ENCODE data around the gene LRP1. TPM values are rescaled to one million over a fixed set of nuclear protein-coding genes. Genes with fewer than 3 reads are reported as not detected.

The LRP1 gene
- total RNA-seq, 2 experiments from 2014 or later, result 0.57 to 0.95 TPM

DNA sequence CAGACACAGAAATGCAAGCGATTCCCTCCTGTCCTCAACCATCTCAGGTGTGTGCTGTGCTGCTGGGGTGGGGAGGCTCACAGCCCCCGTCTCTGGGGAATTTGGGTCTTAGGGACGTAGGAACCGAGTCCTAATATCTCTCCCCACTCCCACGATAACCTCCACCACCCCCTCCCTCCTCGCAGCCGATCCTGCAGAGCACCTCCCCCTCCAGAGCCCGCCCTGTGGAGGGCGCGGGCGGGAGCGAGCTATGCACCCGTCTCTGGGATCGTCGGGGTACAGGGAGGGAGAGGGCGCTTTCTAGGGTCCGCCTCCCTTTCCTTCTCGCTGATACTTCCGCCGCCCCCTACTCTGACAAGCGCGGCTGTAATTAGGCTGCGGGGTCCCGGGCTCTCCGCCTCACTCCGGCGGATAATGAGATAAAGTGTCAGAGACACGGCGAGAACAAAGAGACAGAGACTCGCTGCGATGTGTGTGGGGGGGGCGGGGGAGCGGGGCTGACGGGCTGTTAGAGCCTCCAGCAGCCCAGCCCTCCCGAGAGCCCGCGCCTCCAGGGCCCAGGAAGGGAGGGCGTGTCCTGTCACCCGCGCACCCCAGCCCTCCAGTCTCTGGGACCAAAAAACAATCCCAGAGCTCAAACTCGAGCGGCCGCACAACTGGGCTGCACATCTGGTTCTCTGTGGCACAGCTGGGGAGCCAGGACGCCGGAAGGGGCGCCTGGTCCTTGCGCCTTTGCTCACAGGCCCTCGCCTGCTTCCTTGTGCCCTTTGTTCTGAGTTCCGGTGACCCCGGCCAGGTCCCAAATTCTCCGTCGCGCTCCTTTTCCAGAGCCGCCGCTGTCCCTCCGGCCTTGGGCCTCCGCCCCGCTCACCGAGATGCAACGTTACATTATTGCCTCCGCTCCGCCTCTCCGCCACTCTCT lies 109.9 kb downstream of the LRP1 start:
- ChIA-PET POLR2A (interaction anchor here (0.5 to 3.7 kb wide), 6 partner anchors 8 to 126 kb away, joined by 3 to 39 read pairs (median 4); partner anchors contain the start of gene SHMT2), CTCF (interaction anchor here (0.6 to 12.1 kb wide), 13 partner anchors 11 to 613 kb away, joined by 3 to 327 read pairs (median 4); partner anchors contain the start of genes GLI1, NXPH4 and SHMT2)

DNA sequence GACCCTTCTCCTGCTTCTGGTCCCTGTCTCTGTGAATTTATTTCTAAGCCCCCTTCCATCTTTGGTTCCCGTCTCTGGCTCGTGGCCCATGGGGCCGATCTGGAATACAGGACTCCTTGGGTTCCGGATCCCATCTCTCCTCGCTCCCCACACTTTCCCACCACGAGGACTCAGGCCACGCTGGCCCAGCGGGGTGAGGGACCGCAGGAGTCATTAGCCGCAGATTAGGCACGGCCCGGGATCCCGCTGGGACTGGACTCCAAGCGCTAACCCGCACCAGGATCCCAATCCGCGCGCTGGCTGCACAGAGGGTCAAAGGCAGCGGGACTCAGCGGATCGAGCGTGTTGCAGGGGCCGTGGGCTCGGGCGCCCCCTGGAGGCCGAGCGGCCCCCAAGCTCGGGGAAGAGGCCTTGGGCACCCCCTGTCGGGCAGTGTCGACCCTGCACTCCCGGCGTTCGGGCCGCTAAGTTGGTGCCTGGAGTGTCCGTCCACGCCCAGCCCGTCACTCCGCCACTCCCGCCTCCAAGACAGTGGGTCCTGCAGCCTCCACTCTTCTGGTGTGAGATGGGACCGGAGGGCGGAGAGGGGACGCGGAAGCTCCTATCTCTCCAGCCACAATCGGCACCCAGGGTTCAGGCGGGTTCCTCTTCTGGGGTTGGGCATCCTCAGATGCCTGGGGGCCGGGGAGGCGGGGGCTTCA lies 110.7 kb downstream of the LRP1 start:
- CTCF ChIA-PET, result interaction anchor here (0.6 to 12.1 kb wide), 15 partner anchors 12 to 1492 kb away, joined by 3 to 327 read pairs (median 3); partner anchors contain the start of genes GLI1, NXPH4 and SHMT2
- POLR2A ChIA-PET, result interaction anchor here (0.7 to 3.7 kb wide), 5 partner anchors 9 to 127 kb away, joined by 3 to 39 read pairs (median 5); partner anchors contain the start of gene SHMT2

DNA sequence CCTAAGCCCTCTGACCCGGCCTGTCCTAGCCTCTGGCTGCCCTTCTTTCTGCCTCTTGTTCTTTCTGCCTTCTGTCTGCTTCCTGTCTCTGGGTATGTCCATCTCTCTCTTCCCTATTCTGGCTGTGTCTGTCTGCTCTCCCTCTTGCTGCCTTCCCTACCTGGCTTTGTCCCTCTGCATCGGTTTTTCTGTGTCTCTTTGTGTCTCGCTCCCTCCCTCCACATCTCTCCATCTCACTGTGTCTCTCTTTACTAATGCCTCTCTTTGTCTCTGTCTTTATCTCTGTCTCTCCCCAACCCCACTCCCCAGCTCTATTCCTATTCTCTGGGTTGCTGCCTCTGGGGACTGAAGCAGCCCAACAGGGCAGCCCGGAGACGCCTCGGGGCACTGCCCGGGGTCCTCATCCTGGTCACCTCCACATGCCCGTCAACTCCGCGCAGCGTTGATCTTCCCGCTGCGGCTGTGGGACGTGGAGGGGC lies 111.3 kb downstream of the LRP1 start:
- ChIA-PET POLR2A (interaction anchor here (0.6 to 3.7 kb wide), 5 partner anchors 10 to 219 kb away, joined by 3 to 39 read pairs (median 5); partner anchors contain the start of gene SHMT2), CTCF (interaction anchor here (0.6 to 12.1 kb wide), 18 partner anchors 12 to 1493 kb away, joined by 3 to 327 read pairs (median 3); partner anchors contain the start of genes GLI1, LRP1, NXPH4 and SHMT2)

DNA sequence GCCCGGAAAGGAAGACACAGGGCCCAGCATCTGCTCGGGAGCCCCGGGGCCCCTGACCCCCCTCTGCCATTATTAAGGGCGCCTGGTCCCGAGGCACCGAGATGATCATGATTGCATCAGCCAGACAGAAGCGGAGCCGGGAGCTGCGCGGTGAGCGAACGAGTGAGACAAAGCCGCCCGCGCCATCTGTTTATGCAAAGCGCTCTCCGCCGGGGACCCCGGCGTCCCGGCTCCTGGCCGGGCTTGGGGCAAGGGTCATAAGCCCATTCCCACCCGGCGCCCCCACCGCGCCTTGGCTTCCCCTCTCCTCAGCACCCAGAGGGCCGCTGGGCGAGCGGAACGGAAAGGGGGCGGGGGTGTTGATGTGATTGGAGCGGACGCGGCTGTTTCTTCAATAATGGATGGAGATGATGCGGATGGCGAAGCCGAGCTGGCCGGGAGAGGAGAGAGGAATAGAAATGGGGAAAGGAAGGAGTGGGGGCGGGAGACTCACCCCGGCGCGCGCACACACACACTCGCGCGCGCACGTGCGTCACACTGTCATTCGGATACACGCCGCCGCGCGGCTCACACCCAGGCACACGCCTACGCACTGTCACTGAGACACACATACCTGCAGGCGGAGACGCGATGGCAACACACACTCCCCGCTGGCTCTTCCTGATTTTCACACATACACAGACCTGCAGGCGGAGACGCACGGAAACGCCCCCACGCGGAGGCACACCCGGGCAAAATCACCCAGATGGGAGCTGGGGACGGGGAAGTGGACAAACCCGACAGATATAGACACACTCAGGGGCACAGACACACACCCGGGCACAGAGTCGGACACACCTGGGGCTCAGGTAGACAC lies 112.0 kb downstream of the LRP1 start:
- POLR2A ChIA-PET, result interaction anchor here (0.5 to 3.7 kb wide), 8 partner anchors 11 to 221 kb away, joined by 3 to 39 read pairs (median 4); partner anchors contain the start of gene SHMT2
- CTCF ChIA-PET, result interaction anchor here (0.6 to 12.1 kb wide), 14 partner anchors 10 to 215 kb away, joined by 3 to 327 read pairs (median 4); partner anchors contain the start of genes LRP1, NXPH4 and SHMT2

DNA sequence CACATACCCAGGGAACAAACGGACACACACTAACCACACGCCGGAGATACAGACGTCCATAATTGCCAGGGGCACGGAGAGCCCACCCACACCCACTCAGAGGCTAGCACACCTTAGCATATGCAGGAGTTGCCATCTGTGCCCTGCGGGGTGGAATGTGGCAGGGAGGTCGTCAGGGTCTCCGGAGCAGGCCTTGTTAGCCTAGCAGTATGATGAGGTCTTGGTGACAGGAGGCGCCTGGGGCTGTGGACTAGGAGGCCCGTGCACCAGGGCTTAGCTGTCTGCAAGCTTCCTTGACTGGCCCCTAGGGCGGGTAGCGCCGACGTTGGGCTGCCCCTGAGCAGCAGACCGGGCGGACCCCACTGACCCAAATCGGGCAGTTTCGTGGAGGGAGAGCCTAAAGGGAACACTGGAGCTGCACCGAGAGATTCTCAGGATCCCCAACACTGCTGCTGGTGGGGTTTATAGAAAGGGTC lies 112.7 kb downstream of the LRP1 start:
- ChIA-PET CTCF (interaction anchor here (0.6 to 12.1 kb wide), 10 partner anchors 9 to 195 kb away, joined by 3 to 327 read pairs (median 4); partner anchors contain the start of genes LRP1, NXPH4 and SHMT2), POLR2A (interaction anchor here (0.5 to 3.7 kb wide), 7 partner anchors 11 to 220 kb away, joined by 3 to 39 read pairs (median 6); partner anchors contain the start of gene SHMT2)

DNA sequence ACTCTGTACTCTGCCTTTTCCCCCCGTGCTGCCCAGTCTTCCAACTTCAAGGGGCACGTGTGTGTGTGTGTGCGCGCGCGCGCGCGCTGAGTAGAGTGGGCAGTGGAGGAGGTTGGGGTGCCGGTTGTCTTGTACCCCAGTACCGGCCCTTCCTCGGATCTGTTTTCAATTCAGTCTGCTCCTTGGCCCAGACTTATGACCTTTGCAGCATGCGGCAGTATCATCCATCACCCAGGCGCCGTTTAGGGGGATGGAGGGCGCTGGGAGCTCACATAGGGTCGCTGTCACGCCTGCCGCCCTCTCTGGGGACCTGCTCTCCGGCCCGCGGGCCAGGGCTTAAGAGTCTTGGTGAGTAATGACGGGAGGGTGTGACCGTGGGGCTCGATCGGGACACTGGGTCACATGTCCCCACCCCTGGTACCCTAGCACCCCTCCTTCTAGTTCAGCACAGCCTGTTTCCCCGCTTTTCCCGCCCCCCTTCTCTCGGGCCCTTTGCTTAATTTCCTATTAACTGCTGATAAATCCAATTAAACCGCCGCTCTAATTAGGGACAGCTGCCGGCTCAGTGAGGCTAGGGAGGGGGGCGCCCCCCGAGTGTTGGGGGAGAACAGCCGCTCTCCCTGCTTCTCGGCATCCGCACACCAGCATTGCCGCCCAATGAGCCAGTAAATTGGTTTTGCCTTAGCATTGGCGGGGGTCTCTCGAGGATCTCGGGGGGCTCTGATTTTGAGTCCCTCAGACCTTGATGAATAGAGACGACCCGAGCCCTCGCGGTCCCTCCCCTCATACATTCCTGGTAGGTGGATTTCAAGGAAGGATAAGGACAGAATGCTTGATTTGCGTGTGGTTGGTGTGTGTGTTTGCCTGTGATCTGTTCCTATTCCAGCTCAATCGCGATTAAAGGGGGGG lies 113.4 kb downstream of the LRP1 start:
- POLR2A ChIA-PET, result interaction anchor here (0.5 to 3.7 kb wide), 3 partner anchors 12 to 28 kb away, joined by 3 to 39 read pairs (median 6); partner anchors contain the start of gene SHMT2
- CTCF ChIA-PET, result interaction anchor here (0.6 to 12.1 kb wide), 20 partner anchors 8 to 255 kb away, joined by 3 to 327 read pairs (median 4); partner anchors contain the start of genes NXPH4 and SHMT2

DNA sequence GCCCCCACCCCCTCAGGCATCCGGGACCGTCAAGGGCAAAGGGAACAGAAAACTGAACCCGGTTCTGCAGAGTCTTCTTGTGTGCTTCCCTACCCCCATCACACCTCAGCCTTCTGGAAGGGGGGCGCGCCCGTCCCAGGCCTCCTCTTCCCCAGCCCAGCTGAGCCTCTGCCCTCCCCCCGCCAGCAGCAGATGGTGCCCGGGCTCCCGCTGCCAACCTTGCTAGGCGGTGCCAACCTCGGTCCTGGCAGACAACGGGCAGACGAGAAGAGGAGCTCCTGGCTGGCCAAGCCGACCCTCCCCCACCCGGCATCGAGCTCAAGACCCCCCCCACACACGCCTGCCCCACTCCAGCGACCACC lies 114.0 kb downstream of the LRP1 start:
- ChIA-PET POLR2A (interaction anchor here (0.6 to 3.7 kb wide), 4 partner anchors 13 to 211 kb away, joined by 3 to 39 read pairs (median 8); partner anchors contain the start of gene SHMT2), CTCF (interaction anchor here (0.8 to 12.1 kb wide), 22 partner anchors 13 to 223 kb away, joined by 3 to 327 read pairs (median 4); partner anchors contain the start of genes INHBE, NXPH4 and SHMT2)

DNA sequence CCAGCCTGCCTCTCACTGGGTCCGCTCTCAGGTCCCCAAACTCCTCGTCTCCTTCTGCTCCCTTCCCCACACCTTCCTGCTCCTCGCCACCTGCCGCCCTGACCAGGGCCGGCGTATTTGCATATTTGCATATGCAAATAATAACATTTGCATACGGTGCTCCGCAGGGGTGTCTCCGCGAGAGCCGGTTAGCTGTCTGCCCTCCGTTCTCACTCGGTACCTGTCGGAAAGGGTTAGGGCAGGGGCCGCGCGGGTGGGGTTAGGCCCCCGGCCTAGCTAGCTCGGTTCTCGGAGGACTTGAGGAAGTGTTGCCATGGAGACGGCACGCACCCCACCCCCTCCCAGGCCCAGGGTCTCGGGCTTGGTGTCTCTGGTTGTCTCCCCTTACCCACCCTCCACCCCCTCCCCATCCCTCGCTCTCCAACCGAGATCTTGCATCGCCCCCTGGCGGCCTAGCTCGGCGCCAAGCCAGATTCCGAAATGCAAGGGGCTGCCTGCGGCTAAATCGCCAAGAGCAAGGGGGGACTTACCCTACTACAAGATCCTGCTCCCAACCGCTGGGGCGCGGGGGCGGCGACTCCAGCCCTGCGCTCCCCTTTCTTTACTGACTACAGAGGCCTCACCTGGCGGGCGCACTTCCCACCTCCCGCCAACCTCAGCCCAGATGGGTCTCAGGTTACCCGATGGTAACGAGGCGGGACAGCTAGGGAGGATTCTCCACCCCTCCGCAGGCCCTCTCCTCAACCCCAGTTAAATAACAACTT lies 114.6 kb downstream of the LRP1 start:
- ChIA-PET POLR2A (interaction anchor here (0.6 to 1.4 kb wide), 5 partner anchors 14 to 216 kb away, joined by 3 to 12 read pairs (median 3); partner anchors contain the start of gene SHMT2), CTCF (interaction anchor here (0.6 to 12.1 kb wide), 28 partner anchors 13 to 223 kb away, joined by 3 to 327 read pairs (median 4); partner anchors contain the start of genes INHBE, NXPH4 and SHMT2)

DNA sequence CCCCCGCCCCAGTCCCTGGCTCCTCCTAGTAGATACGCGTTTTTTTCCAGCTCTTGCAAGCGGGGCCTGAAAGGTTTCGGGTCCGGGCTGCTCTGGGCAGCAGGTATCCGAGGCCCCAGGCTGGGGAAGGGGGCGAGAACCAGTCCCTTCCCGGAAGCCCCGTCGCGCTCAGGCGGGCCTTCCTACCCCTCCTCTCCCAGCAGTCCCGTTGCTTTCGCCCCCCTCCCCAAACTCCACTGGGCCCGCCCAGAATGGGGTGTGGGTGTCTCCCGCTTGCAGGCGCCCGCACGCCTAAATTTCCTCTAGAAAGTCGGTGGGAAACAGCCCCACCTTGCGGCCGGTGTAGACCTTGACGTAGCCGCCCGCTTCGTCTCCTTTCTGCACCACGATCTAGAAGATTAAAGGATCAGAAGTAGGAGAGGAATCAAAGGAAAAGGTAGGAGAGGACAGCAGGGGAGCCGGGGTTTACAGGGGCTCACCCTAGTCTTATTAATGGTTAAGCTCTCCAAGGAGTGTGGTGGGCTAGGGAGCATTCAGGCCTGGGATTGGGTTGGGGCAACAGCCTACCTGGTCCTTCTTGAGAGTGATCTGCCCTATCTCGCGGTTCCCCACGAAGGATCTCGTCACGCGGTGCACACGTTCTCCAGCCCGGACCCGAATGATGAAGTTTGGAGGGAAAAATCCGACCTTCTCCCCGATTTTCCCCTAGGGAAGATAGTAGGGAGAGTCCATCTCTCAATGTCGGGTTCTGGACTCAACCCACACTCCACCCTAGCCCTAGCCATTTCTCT lies 115.4 kb downstream of the LRP1 start:
- CTCF ChIA-PET, result interaction anchor here (0.6 to 12.1 kb wide), 26 partner anchors 9 to 220 kb away, joined by 3 to 327 read pairs (median 4); partner anchors contain the start of genes INHBC, INHBE, NXPH4 and SHMT2
- POLR2A ChIA-PET, result interaction anchor here (0.6 to 1.4 kb wide), 3 partner anchors 14 to 215 kb away, joined by 3 to 12 read pairs (median 6); partner anchors contain the start of gene SHMT2

DNA sequence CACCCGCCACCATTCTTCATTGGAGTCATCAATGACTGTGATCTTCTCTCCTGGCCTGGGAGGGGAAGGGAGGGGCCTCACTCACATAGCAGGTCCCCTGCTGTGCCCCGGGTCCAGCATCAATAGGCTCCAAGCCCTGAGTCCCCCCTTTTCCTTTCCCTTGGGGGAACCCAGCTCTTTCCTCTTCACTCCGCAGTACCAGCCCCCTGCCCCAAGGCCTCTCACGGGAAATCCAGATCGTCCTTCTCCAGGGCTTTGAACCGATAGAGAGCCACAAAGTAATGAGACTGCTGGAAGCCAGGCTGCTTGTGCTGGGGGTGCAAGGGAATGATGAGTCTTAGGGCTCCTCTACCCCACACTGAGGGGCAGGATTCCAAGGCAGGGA lies 116.0 kb downstream of the LRP1 start:
- CTCF ChIA-PET, result interaction anchor here (0.9 to 12.1 kb wide), 8 partner anchors 8 to 211 kb away, joined by 3 to 327 read pairs (median 7); partner anchors contain the start of genes INHBC, INHBE, NXPH4 and SHMT2
- POLR2A ChIA-PET, result no interaction called here

DNA sequence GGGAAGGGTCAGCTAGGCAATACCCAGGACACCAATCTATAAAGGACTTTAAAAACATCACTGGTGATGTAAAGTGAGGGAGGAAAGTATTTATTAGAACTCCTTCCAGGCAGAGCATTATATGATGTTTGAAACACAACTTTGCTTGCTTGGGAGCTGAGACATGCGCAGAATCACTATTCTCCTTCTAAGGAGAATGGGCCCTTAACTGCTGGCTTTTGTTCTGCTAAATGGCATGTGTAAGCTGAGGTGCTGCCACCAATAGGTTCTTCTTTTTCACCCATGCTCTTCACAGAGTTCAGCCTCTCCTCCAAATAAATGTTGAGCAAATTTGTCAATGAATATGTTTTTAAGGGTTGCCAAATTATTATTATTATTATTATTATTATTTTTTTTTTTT lies 118.8 kb downstream of the LRP1 start:
- ChIA-PET CTCF (interaction anchor here (0.6 to 12.1 kb wide), 3 partner anchors 17 to 33 kb away, joined by 3 to 316 read pairs (median 40); partner anchors contain the start of gene SHMT2), POLR2A (no interaction called here)

DNA sequence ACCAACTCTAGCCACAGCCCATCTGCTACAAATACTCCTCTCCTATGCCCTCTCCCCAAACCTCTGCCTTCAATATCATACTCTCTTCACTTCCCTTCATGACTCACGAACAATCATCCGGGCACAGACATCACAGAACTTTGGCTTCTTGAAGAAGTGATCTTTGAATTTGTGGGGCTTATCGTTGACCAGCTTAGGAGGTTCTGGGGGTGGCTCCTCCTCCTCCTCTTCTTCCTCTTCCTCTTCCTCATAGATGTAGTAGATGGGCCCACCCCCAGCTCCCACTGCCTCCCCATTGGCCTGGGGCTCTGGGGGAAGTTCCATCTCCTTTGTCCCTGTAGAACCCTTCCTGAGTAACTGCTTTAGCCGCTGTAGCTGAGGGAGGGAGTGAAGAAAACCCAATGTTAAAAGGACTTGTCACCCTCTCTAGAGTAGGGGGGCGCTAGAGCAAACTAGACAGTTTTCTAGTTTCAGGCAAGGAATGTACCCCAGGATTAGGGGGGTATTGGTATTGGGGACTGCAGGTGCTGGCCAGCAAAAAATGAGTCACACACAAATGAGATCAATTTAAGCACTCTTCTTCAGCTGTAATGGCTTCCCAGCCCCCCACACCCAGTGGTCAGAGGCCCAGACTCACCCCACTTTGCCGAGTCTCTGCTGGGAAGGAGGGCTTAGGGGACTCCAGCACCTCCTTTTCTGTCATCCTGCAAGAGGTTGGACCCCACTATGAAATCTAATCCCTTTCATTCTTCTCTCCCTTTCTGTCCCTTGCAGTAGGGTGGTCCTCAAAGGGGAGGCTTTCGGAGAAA lies 120.9 kb downstream of the LRP1 start:
- ChIA-PET CTCF (interaction anchor here (0.6 to 6.6 kb wide), 3 partner anchors 8 to 407 kb away, joined by 3 to 40 read pairs (median 3); no protein-coding TSS in a partner anchor), POLR2A (no interaction called here)

DNA sequence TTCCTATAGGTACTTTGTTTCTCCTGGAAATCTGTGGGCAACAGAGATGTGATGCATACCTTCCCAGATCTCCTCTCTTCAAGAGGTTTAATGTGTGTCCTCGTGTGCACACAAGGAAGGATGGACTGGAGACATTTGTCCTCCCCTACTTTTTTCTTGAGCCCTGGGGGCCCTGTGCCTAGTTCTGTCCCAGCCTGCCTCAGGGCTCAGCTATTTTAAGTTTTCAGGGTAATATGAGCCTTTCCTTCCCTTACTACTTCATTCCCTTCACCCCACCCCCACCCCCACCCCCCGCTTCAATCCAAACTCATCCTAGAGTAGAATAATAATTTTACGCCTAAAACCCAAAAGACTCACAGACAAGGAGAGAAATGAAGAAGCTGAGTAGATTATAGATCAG lies 122.3 kb downstream of the LRP1 start:
- ChIA-PET CTCF (interaction anchor here (0.6 to 6.6 kb wide), 4 partner anchors 10 to 307 kb away, joined by 3 to 40 read pairs (median 3); no protein-coding TSS in a partner anchor), POLR2A (no interaction called here)

DNA sequence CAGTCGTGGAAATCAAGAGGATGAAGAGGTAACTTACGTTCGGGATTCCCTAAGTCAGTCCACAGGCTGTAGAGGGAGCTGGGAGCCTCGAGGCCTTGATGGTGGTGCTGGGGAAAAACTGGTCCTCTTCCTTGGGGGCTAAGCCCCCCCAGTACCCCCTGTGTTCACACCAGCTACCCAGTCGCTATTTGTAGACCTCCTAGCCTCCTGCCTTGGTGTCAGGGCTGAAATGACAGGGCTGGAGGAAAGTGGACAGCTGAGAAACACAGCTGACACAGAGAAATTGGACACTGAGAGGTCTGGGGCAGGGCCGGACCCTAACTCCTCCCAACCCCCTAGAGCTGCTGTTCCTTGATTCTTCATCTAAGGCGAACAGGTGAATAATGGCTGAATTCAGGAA lies 122.7 kb downstream of the LRP1 start, which contains the start of gene STAC3:
Gene STAC3, minus strand, starts transcription at position 232 of the 400 bp plus-strand sequence. CDS start 1,551 bp downstream, outside the sequence.
- ChIA-PET CTCF (interaction anchor here (1.5 to 6.6 kb wide), 2 partner anchors 37 to 469 kb away, joined by 3 to 40 read pairs; no protein-coding TSS in a partner anchor), POLR2A (no interaction called here)

All from activated CD8-positive, alpha-beta memory T cell treated with anti-CD3 and anti-CD28 coated beads for 36 hours (primary cell).